Measurements from ENCODE around the gene AOAH. TPM values are rescaled to one million over a fixed set of nuclear protein-coding genes. Genes with fewer than 3 reads are reported as not detected.
A peak's percentile ranks its signal among the peaks of the same experiment; 100 is the strongest.

AOAH gene
- polyA plus RNA-seq, 3 donors = 2.5 to 3.3 (median 3.1) TPM

DNA sequence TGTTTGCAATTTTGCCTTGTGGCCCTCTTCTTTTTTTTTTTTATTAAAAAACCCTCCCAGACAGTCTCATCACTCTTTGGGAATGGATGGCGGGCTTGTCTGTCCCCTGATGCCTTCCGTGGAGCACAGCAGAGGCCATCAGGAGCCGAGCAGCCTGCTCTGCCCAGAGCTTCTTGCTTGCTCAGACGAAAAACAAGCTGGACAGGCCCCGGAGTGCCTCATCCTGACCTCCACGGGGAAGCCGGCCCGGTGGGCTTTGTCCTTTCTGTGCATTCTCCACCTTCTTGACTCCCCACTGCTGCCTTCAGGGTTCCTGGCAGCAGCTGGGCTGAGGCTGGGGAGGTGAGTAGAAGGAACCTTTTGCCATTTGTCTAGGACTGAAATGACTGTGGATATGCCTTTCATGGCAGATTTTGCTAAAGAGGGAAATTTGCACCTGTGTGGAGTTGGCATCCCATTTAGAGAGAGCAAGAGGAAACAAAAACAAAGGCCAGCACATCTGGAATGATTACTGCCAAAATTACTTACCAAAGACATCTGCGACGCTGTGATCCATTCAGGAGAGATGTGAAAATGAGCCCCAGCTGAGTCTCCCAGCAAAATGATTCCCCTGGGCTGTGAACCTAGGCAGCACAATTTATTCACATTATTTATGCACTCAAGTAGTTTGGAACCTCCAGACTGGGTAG lies 108.3 kb downstream of the AOAH start:
- no peak for DNase-seq (ENCODE audit: extremely low read depth in 1 of 11, low read depth in 9 of 11, low spot score in 4 of 11)

DNA sequence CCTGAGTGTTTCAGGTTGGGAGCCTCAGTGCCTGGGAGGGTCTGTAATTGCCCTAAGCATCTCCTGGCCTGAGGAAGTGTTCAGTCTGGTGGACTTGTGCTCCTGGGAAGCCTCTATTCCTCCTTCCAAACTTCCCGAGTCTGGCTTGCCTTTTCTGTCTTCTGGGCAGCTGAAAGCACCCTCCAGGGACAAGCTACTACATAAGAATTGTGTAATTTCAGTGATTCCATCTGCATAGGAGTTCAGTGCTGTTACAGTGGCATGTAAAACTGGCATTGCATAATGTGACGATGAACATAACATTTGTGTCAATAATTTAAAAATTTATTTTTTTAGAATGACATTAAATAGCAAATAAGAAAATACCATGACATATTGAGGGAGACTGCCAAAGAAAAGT lies 109.3 kb downstream of the AOAH start:
- DNase-seq (ENCODE audit: extremely low read depth in 1 of 11, low read depth in 9 of 11, low spot score in 4 of 11) = no peak

DNA sequence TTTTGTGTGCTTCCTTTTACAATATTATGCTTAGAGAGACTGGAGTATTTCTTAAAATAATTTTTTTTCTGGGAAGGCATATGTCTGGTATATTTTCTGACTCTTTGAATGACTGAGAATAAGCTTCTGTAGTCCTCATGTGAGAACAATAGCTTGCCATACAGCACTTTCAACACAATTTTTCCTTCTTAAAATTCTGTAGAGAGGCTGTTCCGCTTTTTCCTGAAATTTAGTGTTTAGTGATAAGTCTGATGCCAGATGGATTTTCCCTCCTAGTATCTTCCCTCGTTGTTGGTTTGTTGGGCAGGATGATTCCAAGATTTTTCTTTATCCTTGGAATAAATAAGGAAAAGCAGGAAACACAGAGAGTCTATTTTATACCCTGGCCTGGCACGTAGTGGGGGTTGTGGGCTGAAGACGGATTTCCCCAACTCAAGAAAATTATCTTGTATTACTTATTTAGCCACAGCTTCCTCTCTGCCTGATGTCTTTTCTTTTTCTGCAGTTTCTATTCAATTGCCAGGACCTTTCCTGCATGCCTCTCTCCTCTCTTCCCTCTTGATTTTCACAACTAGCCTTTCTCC lies 111.2 kb downstream of the AOAH start:
- no peak for DNase-seq (ENCODE audit: extremely low read depth in 1 of 11, low read depth in 9 of 11, low spot score in 4 of 11)

DNA sequence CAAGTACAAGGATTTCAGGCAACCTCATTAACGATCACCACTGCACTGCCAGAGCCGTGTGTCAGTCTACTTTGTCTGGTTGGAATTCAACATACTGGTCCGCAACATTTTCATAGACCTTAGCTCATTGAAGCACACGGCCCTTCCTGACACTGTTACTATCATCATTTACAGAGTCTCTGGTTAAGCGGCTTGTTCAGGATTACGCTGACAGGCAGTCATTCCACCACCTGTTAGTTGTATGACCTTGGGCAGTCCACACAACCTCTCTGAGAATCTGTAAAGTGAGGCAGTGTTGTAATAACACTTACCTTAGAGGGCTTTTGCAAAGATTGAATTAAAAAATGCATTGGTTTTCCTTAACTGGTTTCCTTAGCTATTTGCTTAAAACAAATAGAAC lies 112.6 kb downstream of the AOAH start:
- no peak for DNase-seq (ENCODE audit: extremely low read depth in 1 of 11, low read depth in 9 of 11, low spot score in 4 of 11)

DNA sequence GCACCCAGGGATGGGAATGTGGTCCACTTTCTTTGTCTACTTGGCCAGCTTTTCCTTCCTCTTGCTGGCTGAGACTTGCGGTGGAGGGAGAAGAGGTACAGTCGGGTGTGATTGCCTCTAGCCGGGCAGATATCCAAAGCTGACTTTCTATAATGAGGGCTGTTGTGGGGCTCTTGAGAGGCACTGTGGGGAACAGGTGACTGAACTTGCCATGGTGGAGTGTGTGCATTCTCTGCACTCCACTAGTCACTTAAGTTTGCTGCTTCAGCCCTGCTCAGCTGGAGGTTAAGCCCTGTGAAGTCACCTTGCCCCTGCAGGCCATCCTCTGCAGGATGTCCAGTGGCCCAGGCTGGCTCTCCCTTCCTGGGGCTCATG lies 116.6 kb downstream of the AOAH start:
- no peak for DNase-seq (ENCODE audit: extremely low read depth in 1 of 11, low read depth in 9 of 11, low spot score in 4 of 11)

DNA sequence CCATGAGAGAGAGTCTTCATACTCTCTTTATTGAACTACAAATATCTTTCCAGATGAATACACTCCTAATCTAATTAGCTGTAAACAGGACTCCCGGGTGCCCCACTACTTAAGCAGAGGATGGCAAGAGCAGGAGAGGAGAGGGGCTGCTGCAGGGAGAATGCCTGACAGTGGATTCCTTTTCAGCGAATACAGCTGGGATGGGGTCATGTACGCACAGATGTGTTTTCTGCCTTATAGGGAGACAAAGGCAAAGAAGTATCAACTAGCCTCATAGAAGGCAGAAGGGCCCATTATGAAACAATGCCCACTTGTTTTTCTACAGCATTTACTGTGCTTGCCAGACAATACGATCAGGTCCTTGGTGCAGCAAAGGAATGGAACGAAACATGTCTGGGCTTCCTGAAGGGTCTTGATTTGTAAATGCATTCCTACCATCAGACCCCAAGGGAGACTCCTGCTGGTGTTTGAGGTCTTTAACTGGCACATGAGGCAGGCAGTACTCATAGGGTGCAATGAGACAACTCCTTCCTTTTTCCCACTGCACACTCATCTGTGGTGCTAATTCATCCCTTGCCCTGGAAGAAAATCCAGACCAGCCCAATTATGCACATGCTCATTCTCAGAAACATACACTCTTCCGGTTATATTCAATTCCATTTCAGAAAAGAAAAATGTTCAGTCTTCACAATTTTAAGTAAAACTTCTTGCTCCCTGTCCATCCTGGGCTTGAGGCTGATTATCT lies 117.1 kb downstream of the AOAH start:
- no peak for DNase-seq (ENCODE audit: extremely low read depth in 1 of 11, low read depth in 9 of 11, low spot score in 4 of 11)

DNA sequence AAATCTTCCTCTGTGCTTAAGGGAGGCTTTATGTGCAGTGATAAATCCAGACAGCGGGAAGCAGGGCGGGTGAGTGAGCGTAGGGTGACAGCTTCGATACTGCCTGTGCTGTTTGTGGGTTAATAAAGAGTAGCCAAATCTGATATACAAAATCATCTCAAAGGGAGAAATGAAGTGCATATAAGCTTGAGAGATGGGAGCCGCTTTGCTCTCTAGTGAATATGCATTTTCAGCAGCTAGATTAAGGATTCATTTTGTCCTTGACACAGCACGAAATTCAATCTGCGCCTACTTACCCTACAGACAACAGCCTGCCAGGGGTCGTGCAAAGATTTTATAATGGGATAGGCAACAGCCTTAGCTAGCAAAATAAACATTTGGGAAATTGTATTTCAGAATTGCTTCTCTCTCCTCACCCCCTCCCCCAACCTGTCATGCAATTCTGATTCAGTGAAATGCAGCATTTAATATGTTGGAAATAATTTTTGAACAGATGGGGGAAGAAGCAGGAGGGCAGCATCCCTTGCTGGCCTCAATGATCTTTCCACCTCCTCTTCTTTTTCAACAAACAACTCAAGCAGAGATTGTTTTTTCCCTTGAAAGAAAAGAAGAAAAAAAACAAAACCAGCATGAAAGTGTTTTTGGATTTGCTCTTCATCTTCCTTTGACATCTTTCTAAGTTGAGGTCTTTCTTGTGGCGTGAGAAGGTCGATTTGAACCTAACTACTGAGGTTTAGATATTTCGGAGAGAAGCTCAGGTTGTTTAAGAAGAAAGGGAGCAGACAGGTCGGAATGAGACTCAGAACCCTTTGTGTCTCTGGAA lies 117.9 kb downstream of the AOAH start:
- no peak for DNase-seq (ENCODE audit: extremely low read depth in 1 of 11, low read depth in 9 of 11, low spot score in 4 of 11)

DNA sequence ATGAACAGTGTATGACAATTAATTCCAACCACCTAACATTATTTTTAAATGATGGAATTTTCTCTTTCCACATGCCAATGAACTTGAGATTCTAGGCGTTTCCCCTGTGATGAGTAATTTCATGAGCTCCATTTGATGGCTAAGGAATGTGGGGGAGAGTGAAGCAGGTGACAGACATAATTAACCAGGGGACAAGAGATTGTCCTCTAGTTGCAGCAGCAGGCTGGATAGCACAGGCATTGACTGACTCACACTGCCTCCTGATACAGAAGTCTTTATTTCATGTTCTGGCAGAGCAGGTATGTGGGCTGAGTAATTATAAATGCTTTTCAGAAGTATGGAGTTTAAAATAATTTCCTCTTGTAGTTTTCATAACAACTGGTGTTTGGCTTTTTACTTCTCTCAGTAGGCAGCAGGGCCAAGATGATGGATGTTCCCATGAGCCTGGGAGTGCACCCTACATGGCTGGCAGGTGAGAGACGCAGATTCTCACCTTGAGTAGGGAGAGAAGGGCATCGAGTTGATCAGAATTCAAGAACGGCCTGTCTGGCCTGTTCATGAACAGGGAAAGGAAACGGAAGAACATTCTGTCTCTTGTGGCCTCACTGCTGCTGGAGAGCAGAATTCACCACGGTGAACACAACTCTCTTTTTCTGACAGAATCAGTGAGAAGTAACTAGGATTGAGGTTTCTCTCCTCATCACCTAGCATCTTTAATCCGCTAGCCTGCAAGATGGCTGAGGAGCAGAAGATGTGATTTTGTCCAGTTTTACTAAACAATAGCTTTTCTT lies 118.8 kb downstream of the AOAH start:
- peak in 3 of 11 donors; percentile 20 to 30 (median 24) for DNase-seq (ENCODE audit: extremely low read depth in 1 of 11, low read depth in 9 of 11, low spot score in 4 of 11)

DNA sequence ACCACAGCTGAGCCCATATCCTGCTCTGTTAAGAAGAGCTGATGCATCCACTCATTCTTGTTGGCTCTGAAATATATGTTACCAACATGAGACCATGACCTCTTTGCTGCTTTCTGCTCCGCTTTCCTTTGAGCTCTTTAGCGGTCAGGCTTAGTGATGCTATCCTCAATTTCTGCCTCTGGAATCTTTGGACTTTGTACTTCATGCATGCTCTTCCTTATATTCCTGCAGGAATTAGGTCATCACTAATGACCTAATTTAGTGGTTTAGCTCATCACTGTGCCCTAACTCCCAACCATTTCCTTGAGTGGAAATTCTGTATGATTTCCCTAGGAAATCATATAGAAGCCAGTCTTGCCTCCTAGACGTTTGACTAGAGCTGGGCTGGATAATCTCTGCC lies 119.5 kb downstream of the AOAH start:
- no peak for DNase-seq (ENCODE audit: extremely low read depth in 1 of 11, low read depth in 9 of 11, low spot score in 4 of 11)

DNA sequence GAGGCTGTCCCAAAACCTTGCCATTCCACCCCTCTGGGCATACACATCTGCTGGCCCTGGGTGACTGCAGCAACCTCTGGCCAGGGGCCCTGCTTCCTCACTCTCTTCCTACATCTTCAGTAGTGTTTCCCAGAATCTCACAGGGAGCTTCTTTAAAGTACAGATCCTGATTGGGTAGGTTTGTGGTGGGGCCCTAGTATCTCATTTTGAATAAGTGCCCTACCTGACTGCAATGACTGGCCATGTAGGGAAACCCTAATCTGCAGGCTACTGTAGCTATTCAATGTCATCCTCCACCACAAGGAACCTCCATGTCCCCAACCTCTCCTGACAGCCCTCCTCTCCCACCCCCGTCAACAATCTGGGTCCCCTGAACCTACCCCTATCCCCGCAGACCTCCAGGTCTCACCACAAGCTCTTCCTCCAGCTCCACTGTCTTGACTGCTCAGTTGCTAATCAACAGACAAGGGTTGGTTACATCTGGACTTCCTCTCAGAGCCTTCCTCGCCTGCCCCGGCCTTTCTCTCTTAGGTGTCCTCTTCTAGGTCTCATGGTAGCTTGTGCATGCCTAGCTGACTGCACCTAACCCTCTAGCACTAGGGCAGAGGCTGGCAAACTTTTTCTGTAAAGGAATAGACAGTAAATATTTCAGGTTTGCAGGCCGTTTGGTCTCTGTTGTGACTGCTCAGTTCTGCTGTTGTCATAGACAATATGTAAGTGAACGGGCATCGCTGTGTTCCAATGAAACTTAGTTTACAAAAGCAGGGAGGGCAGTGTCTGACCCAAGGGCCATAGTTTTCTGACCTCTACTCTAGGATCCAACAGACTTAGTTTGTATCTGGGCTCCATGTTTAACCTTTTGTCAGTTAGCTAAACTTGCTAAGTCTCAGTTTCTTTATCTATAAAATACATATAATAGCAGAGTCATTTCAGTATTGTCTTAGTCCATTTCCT lies 121.1 kb downstream of the AOAH start:
- no peak for DNase-seq (ENCODE audit: extremely low read depth in 1 of 11, low read depth in 9 of 11, low spot score in 4 of 11)

DNA sequence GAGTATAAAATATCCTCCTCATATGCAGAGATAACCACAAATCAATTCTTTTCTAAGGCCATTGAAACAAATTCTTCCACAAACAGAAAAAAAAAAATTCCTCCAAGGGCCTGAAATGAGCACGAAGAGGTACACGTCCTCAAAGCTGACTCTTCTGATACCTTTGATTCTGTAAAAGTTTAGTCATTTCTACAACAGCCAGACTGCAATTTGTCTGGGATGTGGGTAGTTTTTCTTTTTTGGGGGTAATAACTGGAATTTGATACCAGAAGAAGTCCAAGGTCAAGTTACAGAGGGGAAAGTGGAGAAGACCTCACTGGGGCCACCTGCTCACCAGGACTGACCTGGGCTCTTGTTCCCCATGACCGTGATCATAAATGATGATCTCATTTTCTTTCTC lies 121.8 kb downstream of the AOAH start:
- DNase-seq (ENCODE audit: extremely low read depth in 1 of 11, low read depth in 9 of 11, low spot score in 4 of 11) = no peak

DNA sequence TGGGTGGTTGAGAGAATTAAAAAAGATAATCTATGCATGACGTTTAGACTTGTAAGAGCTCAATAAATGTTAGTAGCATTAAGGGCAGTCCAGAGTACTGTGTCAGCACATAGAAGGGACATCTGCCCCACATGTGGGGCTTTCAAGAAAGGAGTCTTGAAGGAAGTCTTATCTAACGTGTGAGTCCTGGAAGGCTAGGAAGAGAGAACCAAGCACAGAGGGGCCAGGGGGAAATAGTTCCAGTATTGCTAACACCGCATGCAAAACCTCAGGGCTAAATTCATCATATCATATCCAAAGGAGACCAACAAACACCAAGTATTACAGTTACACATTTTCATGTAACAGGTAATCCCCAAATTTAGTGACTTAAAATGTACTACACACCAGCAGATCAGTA lies 122.7 kb downstream of the AOAH start:
- no peak for DNase-seq (ENCODE audit: extremely low read depth in 1 of 11, low read depth in 9 of 11, low spot score in 4 of 11)

DNA sequence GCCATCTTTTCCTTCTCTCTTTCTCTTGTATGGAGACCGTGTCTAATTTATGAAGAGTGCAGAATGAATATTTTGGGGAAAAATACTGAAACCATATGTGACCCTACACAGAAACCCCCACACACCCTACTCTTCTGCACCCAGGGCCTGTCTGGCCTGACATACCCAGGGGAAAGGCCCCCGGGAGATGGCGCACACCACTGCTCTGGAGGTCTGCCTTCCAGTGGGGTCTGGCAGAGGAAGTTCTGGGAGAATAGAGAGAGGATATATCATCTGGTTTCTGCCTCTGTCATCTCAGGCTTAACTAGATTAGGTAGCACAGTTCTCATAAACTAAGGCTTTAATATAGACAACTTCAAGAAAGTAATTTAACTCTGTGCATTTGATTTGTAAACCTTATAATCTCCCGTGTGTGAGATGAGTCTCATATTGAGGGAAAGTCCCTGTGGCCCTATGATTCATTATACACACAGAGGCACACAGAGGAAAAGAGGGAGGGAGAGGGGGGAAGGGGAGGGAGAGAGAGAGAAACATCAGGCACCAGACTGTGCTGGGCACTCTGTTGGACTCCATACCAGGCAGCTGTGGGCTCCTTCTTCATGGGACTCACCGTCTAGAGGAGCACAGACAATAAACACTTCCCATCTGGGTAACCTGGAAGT lies 123.3 kb downstream of the AOAH start:
- DNase-seq (ENCODE audit: extremely low read depth in 1 of 11, low read depth in 9 of 11, low spot score in 4 of 11) = no peak

DNA sequence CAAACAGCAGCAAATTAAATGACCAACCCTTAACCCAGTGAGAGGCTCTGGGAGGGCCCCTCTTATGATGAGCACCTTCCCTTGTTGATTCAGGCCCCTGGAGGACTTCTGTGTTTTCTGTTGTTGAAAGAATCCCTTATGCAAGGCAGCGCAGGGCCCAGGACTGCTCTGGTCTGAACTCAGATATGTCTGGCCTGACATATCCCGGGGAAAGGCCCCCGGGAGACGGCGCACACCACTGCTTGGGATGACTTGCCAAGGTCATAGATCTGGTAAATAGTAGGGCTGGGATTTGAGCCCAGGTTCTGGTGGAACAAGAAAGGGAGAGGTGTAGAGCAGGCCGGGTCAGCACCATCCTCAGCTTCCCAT lies 124.0 kb downstream of the AOAH start:
- DNase-seq (ENCODE audit: extremely low read depth in 1 of 11, low read depth in 9 of 11, low spot score in 4 of 11) = no peak

DNA sequence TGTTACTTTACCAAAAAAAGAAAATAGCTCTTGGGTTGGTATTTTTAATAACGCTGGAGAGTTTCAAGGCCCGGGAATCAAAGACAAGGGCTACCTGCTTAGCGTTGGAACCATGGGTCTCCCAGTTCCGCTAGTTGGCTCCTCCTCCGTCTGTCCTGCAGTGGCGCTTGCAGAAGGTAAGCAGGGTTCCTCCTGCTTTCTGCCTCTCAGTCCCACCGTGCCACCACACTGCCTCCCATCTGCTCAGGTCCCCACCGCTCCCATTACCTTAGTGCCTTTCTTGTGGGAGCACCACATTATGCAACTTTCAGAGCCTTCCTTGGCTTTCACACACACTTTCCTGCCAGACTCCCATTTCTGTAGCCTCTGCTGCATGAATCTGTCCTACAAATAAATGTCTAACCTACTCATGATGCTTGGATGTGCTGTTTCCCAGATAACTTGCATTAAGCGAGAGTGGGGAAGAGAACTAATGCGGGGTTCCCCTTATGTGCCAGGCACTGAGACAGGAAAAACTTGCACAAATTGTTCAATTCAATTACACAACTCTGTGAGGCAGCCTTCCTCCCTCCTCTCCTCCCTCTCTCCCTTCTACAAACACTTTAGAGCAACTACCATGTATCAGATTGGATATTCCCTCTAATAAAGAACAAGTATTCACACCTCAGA lies 124.5 kb downstream of the AOAH start:
- no peak for DNase-seq (ENCODE audit: extremely low read depth in 1 of 11, low read depth in 9 of 11, low spot score in 4 of 11)

DNA sequence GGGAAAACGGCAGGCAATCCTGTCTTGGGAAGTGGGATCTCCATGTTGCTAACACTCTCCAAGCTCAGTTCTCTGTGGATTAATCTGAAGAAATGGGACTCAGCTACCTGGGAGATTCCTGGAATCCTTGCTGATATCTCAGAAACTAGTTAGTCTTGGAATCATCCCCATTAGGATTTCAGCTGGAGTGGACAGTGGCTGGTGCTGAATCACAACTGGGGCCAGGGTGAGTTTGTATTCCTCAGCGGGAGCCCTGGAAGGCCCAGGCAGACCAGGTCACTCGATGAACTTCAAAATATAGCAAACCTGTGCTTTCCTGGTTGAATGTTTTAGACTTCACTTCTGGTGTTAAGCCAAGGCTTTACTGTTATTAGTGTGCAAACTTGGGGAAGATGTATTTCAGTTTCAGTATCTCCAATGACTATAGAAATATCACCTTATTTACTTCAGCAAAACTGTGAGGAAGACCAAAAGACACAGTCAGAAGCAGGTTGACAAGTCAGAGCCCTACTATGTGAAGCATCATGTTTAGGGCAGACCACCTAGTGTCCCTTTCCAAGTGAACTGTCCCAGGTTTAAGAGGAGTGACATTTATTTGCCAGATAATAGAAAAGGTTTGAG lies 126.1 kb downstream of the AOAH start:
- peak in 1 of 11 donors; percentile 9 for DNase-seq (ENCODE audit: extremely low read depth in 1 of 11, low read depth in 9 of 11, low spot score in 4 of 11)
